MCF 10A (cell line): ENCODE results near the gene SERPINB6. TPM values are rescaled to one million over a fixed set of nuclear protein-coding genes. Genes with fewer than 3 reads are reported as not detected.

Source experiments
- BruUV-seq: library from RNA; stranded (reverse); fragments of 400-500 nt; replicated peaks from 2 replicates; lab custom pipeline; 2021; lab: Mats Ljungman, UMichigan
- CTCF ChIA-PET: fragments of 300-600 bp; sonication (Branson Sonifier 250); formaldehyde crosslinking; extraction: SDS; loops from one replicate; lab custom pipeline; 2021; ENCODE audit warnings: antibody characterized with exemption, inconsistent platforms; lab: Yijun Ruan, JAX
- POLR2A ChIA-PET: fragments of 300-600, 350-650 bp; sonication (Branson Sonifier 250); formaldehyde crosslinking; extraction: SDS; loops from one replicate; lab custom pipeline; 2020; ENCODE audit warnings: antibody characterized with exemption, inconsistent platforms; lab: Yijun Ruan, JAX
- DNase-seq: peaks from one replicate; pipeline ENCODE4 v3.0.0-alpha.2; 2018; ENCODE audit not compliant: unreplicated experiment
- H3K27ac Mint-ChIP-seq: one replicate; pipeline ENCODE4 v1.8.0; 2022; ENCODE audit warnings: mild to moderate bottlenecking, low read depth, mixed read lengths; ENCODE audit not compliant: unreplicated experiment
- H3K27me3 Mint-ChIP-seq: one replicate; pipeline ENCODE4 v1.8.0; 2022; ENCODE audit warnings: mixed read lengths; ENCODE audit not compliant: insufficient read depth, unreplicated experiment
- H3K36me3 Mint-ChIP-seq: one replicate; pipeline ENCODE4 v1.8.0; 2022; ENCODE audit warnings: mild to moderate bottlenecking, moderate library complexity, mixed read lengths; ENCODE audit not compliant: insufficient read depth, unreplicated experiment
- H3K4me1 Mint-ChIP-seq: one replicate; pipeline ENCODE4 v1.8.0; 2022; ENCODE audit warnings: mixed read lengths; ENCODE audit not compliant: insufficient read depth, unreplicated experiment
- H3K4me3 Mint-ChIP-seq: one replicate; pipeline ENCODE4 v1.8.0; 2022; ENCODE audit warnings: mild to moderate bottlenecking, moderate library complexity, mixed read lengths; ENCODE audit not compliant: unreplicated experiment
- H3K9me3 Mint-ChIP-seq: one replicate; pipeline ENCODE4 v1.8.0; 2022; ENCODE audit warnings: mixed read lengths; ENCODE audit not compliant: unreplicated experiment
- intact Hi-C: fragments of 100-400 bp; cut with micrococcal nuclease; formaldehyde crosslinking; loops from 2 replicates; pipeline ENCODE4 v1.14.1; 2022
- total RNA-seq: library from RNA; stranded (reverse); gene quantifications from 2 replicates; pipeline ENCODE4 v1.2.3, GENCODE V29; 2022
- TF ChIP-seq, protein P1 (sequence below): fragments of 200-600 bp; IDR thresholded peaks from one replicate; pipeline ENCODE4 v1.8.0; 2022; ENCODE audit warnings: antibody characterized with exemption, mild to moderate bottlenecking; ENCODE audit not compliant: unreplicated experiment

The SERPINB6 gene
- total RNA-seq, 1 experiment from 2014 or later = 75.6 TPM

DNA sequence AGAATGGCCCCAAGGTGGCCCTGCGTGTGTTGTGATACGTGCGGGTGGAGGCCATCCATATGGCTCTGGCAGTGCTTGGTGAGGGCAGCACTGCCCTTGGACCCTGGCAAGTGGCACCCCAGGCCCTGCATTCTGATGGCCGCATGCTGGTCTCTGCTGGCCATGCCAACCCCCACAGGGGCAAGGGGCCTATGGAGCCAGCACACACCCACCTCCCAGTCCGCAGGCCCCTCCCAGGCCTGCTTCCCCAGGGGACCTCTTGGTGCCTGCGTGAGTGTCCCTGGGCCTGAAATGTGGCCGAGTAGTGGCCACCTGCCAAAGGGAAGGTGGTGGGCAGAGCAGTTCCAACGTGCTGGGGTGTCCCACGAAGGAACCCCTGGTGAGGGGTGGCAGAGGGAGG lies 45.9 kb upstream of the SERPINB6 start:
- Mint-ChIP-seq H3K36me3 (peaks cover 29% of the 10 kb centered on the region), H3K27ac (no peak overlapping the region), H3K4me1 (peaks cover 9% of the 10 kb centered on the region), H3K9me3 (no peaks in the 10 kb centered on the region), H3K27me3 (no peaks in the 10 kb centered on the region), H3K4me3 (no peak overlapping the region)
- ChIA-PET CTCF (no interaction called here), POLR2A (interaction anchor here (0.5 to 0.6 kb wide), 2 partner anchors 167 to 171 kb away, joined by 3 read pairs; no protein-coding TSS in a partner anchor)
- no TSS peak for BruUV-seq
- intact Hi-C loops = no loop called here
- TF ChIP-seq, protein P1, sequence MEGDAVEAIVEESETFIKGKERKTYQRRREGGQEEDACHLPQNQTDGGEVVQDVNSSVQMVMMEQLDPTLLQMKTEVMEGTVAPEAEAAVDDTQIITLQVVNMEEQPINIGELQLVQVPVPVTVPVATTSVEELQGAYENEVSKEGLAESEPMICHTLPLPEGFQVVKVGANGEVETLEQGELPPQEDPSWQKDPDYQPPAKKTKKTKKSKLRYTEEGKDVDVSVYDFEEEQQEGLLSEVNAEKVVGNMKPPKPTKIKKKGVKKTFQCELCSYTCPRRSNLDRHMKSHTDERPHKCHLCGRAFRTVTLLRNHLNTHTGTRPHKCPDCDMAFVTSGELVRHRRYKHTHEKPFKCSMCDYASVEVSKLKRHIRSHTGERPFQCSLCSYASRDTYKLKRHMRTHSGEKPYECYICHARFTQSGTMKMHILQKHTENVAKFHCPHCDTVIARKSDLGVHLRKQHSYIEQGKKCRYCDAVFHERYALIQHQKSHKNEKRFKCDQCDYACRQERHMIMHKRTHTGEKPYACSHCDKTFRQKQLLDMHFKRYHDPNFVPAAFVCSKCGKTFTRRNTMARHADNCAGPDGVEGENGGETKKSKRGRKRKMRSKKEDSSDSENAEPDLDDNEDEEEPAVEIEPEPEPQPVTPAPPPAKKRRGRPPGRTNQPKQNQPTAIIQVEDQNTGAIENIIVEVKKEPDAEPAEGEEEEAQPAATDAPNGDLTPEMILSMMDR = no peak
- DNase-seq = no peak

DNA sequence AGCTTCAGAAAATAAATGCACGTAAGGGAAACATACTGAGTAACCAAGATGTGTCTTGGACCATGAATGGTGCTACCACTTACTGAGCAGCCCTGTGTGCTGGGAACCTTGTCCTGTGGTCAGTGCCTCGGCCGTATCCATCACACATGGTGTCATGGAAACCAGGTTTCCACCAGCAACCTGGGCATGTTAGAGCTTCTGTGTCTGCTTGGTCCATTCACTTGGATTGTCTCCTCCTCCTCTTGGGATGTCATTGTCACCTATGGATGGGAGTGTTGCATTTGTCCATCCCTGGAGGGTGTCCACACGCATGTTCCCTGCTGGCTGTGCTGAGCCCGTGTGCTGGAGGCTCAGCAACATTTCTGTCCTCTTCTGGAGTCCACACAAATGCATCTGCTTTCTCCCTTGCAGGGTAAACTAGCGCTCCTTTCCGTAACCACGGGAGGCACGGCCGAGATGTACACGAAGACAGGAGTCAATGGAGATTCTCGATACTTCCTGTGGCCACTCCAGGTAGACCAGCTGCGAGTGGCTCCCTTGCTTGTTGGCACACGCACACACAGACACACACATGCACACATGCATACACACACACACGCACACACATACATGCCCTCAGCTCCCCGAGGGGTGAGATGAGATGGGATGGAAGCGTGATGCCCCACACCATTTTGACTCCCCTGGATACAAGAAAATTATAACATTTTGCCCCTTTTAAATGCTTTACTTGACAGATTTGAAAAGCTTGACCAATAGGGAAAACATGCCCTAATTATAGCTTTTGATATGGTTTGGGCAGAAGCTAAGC lies 45.3 kb upstream of the SERPINB6 start:
- CTCF ChIA-PET = interaction anchor here (0.5 to 0.6 kb wide), 2 partner anchors 54 to 77 kb away, joined by 3 to 4 read pairs; no protein-coding TSS in a partner anchor
- Mint-ChIP-seq H3K4me3 (no peak overlapping the region), H3K4me1 (peaks cover 9% of the 10 kb centered on the region), H3K27me3 (no peaks in the 10 kb centered on the region), H3K27ac (no peak overlapping the region), H3K36me3 (peaks cover 29% of the 10 kb centered on the region), H3K9me3 (no peaks in the 10 kb centered on the region)
- intact Hi-C loops = no loop called here
- POLR2A ChIA-PET = interaction anchor here (0.5 to 0.6 kb wide), 2 partner anchors 167 to 170 kb away, joined by 3 read pairs; no protein-coding TSS in a partner anchor
- TF ChIP-seq, protein P1 = no peak
- no peak for DNase-seq
- no TSS peak for BruUV-seq

DNA sequence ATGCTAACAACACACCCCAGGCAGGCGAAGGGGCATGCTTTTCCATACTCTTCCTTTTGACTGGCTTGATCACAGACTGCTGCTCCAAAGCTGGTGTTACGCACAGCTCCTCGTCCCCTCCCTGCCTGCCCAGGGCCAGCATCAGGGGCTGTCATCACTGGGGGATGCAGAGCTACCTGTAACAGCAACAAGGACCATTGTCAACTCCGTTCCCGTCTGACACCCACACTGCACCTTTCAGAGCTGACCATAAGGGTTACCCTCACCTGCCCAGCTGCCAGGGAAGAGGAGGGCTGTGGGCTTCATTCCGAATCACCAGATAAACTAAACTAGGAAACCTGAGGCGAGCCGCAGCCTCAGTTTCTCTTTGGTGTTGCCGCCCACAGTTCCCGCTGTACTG lies 43.8 kb upstream of the SERPINB6 start:
- DNase-seq = no peak
- intact Hi-C loops = no loop called here
- Mint-ChIP-seq H3K27ac (no peak overlapping the region), H3K36me3 (peaks cover 29% of the 10 kb centered on the region), H3K4me3 (no peak overlapping the region), H3K4me1 (peaks cover 9% of the 10 kb centered on the region), H3K9me3 (no peaks in the 10 kb centered on the region), H3K27me3 (no peaks in the 10 kb centered on the region)
- TF ChIP-seq, protein P1 = no peak
- ChIA-PET POLR2A (interaction anchor here (0.7 to 1.4 kb wide), 2 partner anchors 11 to 54 kb away, joined by 3 read pairs; no protein-coding TSS in a partner anchor), CTCF (interaction anchor here (2.4 kb wide), 1 partner anchor 13 kb away, joined by 8 read pairs; no protein-coding TSS in a partner anchor)
- BruUV-seq = no TSS peak

DNA sequence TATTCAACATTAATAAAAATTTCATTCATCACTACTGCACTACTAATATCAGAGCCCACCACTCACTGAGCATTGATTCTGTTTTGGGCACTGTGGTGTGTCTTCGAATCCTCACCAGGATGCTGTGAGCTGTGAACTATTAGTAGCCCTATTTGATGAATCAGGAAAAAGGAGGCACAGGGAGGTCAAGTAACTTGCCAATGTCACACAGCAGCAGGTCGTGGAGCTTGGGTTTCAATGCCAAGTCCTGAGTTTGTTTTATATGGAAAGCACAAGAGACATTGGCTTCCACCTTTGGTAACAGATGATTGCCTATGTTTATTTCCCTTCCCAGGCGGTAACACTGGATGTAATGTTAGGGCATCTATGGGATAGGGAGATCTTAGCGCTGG lies 43.3 kb upstream of the SERPINB6 start:
- TF ChIP-seq, protein P1 = no peak
- no peak overlapping the region for H3K4me3 Mint-ChIP-seq
- no peaks in the 10 kb centered on the region for H3K9me3 Mint-ChIP-seq
- peaks cover 31% of the 10 kb centered on the region for H3K36me3 Mint-ChIP-seq
- peaks cover 9% of the 10 kb centered on the region for H3K4me1 Mint-ChIP-seq
- DNase-seq = no peak
- ChIA-PET POLR2A (interaction anchor here (1.1 to 1.5 kb wide), 3 partner anchors 10 to 24 kb away, joined by 3 to 7 read pairs (median 3); partner anchors contain the start of gene NQO2), CTCF (interaction anchor here (2.4 kb wide), 1 partner anchor 13 kb away, joined by 8 read pairs; no protein-coding TSS in a partner anchor)
- intact Hi-C loops = no loop called here
- no peaks in the 10 kb centered on the region for H3K27me3 Mint-ChIP-seq
- no TSS peak for BruUV-seq
- peak overlapping the region; percentile 27 for H3K27ac Mint-ChIP-seq
